ENCODE data around the gene ADGRG1. TPM values are rescaled to one million over a fixed set of nuclear protein-coding genes. Genes with fewer than 3 reads are reported as not detected.
A peak's percentile ranks its signal among the peaks of the same experiment; 100 is the strongest.

Gene ADGRG1
- polyA plus RNA-seq, 1 donor = 102 TPM

- Histone ChIP-seq H3K9me3 (ENCODE audit: control insufficient read depth, low read depth, low read length) (no peaks in the 10 kb centered on the region), H3K27me3 (ENCODE audit: control insufficient read depth, insufficient read depth, low read length) (no peaks in the 10 kb centered on the region), H3K4me3 (ENCODE audit: low read length) (peak overlapping the region; percentile 61), H3K36me3 (ENCODE audit: control insufficient read depth, insufficient read depth, low read length) (peaks cover 4% of the 10 kb centered on the region), H3K4me1 (ENCODE audit: control insufficient read depth, insufficient read depth, low read length) (peaks cover 46% of the 10 kb centered on the region), H3K27ac (ENCODE audit: low read length) (peak overlapping the region; percentile 95)
- peak; percentile 36 to 71 for DNase-seq
- no CpG with 5 or more reads among the region's 27 CpGs for WGBS (ENCODE audit: insufficient coverage, low lambda C conversion rate)
Measured at GRCh38 chr16:57620335-57621231, 7.8 kb upstream of the ADGRG1 start.

- Histone ChIP-seq H3K4me1 (ENCODE audit: control insufficient read depth, insufficient read depth, low read length) (peaks cover 46% of the 10 kb centered on the region), H3K27ac (ENCODE audit: low read length) (peak overlapping the region; percentile 95), H3K36me3 (ENCODE audit: control insufficient read depth, insufficient read depth, low read length) (peaks cover 4% of the 10 kb centered on the region), H3K27me3 (ENCODE audit: control insufficient read depth, insufficient read depth, low read length) (no peaks in the 10 kb centered on the region), H3K4me3 (ENCODE audit: low read length) (peak overlapping the region; percentile 61), H3K9me3 (ENCODE audit: control insufficient read depth, low read depth, low read length) (no peaks in the 10 kb centered on the region)
- peak in 1 of 2 donors; percentile 68 for DNase-seq
- no CpG with 5 or more reads among the region's 10 CpGs for WGBS (ENCODE audit: insufficient coverage, low lambda C conversion rate)
Measured at GRCh38 chr16:57621521-57622271, 6.7 kb upstream of the ADGRG1 start.

- no peaks in the 10 kb centered on the region for H3K9me3 ChIP-seq (ENCODE audit: control insufficient read depth, low read depth, low read length)
- no CpG with 5 or more reads among the region's 16 CpGs for WGBS (ENCODE audit: insufficient coverage, low lambda C conversion rate)
- no peaks in the 10 kb centered on the region for H3K27me3 ChIP-seq (ENCODE audit: control insufficient read depth, insufficient read depth, low read length)
- peaks cover 4% of the 10 kb centered on the region for H3K36me3 ChIP-seq (ENCODE audit: control insufficient read depth, insufficient read depth, low read length)
- no peak for DNase-seq
- peaks cover 47% of the 10 kb centered on the region for H3K4me1 ChIP-seq (ENCODE audit: control insufficient read depth, insufficient read depth, low read length)
- peak overlapping the region; percentile 61 for H3K27ac ChIP-seq (ENCODE audit: low read length)
- H3K4me3 ChIP-seq (ENCODE audit: low read length) = no peak overlapping the region
Measured at GRCh38 chr16:57622361-57623250, 5.8 kb upstream of the ADGRG1 start.

DNA sequence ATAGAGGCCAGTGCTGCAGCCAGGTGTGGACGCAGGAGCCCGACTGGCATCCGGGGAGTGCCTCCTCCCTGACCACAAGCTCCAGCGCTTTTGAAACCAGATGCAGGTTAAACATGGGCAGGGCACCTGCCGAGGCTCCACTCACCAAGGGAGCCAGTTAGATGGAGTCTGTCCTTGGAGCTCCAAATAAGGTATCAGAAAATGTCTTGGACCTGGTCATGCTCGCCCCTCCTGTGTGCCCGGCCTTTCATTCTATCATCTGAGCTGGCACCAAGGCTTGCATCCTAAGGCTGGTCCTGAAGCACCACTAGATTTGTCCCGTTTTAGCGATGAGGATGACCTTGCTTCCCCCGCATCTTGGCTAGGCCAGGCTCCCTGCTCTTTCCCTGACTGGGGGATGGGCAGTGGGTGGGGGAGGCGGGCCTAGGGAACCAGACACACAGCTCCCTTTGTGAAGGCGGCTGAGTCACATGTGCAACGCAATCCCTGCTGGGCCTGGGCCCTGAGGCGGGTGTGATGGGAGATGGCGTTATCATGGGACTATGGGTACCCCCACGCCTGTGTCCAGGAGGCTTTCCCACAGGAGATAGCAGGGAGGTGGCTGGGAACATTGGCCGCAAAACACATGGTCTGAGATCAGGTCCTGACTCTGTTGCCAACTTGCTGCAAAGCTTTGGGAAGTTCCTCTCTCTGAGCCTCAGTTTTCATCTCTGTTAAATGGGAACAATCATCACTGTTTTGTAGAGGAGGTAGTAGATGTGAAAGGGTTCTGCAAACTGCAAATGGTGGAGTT is 5.0 kb upstream of the ADGRG1 start:
- no peaks in the 10 kb centered on the region for H3K9me3 ChIP-seq (ENCODE audit: control insufficient read depth, low read depth, low read length)
- peaks cover 54% of the 10 kb centered on the region for H3K4me1 ChIP-seq (ENCODE audit: control insufficient read depth, insufficient read depth, low read length)
- no CpG with 5 or more reads among the region's 17 CpGs for WGBS (ENCODE audit: insufficient coverage, low lambda C conversion rate)
- peaks cover 4% of the 10 kb centered on the region for H3K36me3 ChIP-seq (ENCODE audit: control insufficient read depth, insufficient read depth, low read length)
- H3K27ac ChIP-seq (ENCODE audit: low read length) = peak overlapping the region; percentile 35
- no peak overlapping the region for H3K4me3 ChIP-seq (ENCODE audit: low read length)
- no peaks in the 10 kb centered on the region for H3K27me3 ChIP-seq (ENCODE audit: control insufficient read depth, insufficient read depth, low read length)
- peak in 1 of 2 donors; percentile 56 for DNase-seq

- Histone ChIP-seq H3K36me3 (ENCODE audit: control insufficient read depth, insufficient read depth, low read length) (peaks cover 4% of the 10 kb centered on the region), H3K27me3 (ENCODE audit: control insufficient read depth, insufficient read depth, low read length) (no peaks in the 10 kb centered on the region), H3K4me1 (ENCODE audit: control insufficient read depth, insufficient read depth, low read length) (peaks cover 52% of the 10 kb centered on the region), H3K4me3 (ENCODE audit: low read length) (no peak overlapping the region), H3K27ac (ENCODE audit: low read length) (no peak overlapping the region), H3K9me3 (ENCODE audit: control insufficient read depth, low read depth, low read length) (no peaks in the 10 kb centered on the region)
- DNase-seq = no peak
- no CpG with 5 or more reads among the region's 8 CpGs for WGBS (ENCODE audit: insufficient coverage, low lambda C conversion rate)
Measured at GRCh38 chr16:57624044-57624688, 4.3 kb upstream of the ADGRG1 start.

GRCh38 chr16:57624806-57625500 is 3.5 kb upstream of the ADGRG1 start:
- H3K36me3 ChIP-seq (ENCODE audit: control insufficient read depth, insufficient read depth, low read length) = peaks cover 4% of the 10 kb centered on the region
- no peaks in the 10 kb centered on the region for H3K9me3 ChIP-seq (ENCODE audit: control insufficient read depth, low read depth, low read length)
- H3K27ac ChIP-seq (ENCODE audit: low read length) = no peak overlapping the region
- H3K27me3 ChIP-seq (ENCODE audit: control insufficient read depth, insufficient read depth, low read length) = no peaks in the 10 kb centered on the region
- peaks cover 52% of the 10 kb centered on the region for H3K4me1 ChIP-seq (ENCODE audit: control insufficient read depth, insufficient read depth, low read length)
- WGBS (ENCODE audit: insufficient coverage, low lambda C conversion rate) = 48% methylated on average over 4 of the region's 17 CpGs
- H3K4me3 ChIP-seq (ENCODE audit: low read length) = no peak overlapping the region
- no peak for DNase-seq

GRCh38 chr16:57626420-57627170 is 1.8 kb upstream of the ADGRG1 start:
- no peak overlapping the region for H3K27ac ChIP-seq (ENCODE audit: low read length)
- H3K9me3 ChIP-seq (ENCODE audit: control insufficient read depth, low read depth, low read length) = no peaks in the 10 kb centered on the region
- peaks cover 53% of the 10 kb centered on the region for H3K4me1 ChIP-seq (ENCODE audit: control insufficient read depth, insufficient read depth, low read length)
- H3K36me3 ChIP-seq (ENCODE audit: control insufficient read depth, insufficient read depth, low read length) = peaks cover 4% of the 10 kb centered on the region
- no peak for DNase-seq
- no CpG with 5 or more reads among the region's 10 CpGs for WGBS (ENCODE audit: insufficient coverage, low lambda C conversion rate)
- H3K27me3 ChIP-seq (ENCODE audit: control insufficient read depth, insufficient read depth, low read length) = no peaks in the 10 kb centered on the region
- H3K4me3 ChIP-seq (ENCODE audit: low read length) = no peak overlapping the region

DNA sequence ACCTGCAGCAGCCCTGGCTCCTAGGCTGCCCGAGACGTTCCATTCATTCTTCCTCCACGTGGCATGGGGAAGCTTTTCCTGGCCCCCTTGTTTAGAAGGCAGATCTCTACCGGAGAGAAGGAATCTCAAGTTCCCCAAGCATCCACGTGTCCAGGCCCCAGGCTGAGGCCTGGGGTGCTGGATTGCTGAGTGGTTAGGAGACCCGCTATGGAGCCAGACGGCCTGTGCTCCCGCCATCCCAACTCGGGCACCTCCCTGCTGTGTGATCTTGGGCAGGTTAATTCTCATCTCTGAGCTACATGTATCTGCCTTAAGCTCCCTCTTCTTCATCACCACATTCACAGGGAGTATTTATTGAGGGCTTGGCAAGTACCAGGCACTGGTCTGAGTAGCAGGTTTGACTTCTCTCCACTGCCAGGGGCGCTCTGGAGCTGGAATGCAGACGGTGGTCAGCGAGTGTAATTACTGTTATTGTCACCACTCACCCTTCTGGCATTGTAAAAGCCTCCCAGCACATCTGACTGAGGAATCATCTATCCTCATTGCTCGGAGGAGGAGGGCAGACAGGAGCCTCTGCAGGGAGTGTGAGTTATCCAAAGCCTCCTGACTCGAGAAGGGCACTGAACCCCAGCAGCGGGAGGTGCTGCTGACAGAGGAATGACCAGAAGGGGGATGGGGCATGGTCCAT is 1.1 kb upstream of the ADGRG1 start:
- Histone ChIP-seq H3K27me3 (ENCODE audit: control insufficient read depth, insufficient read depth, low read length) (no peaks in the 10 kb centered on the region), H3K4me1 (ENCODE audit: control insufficient read depth, insufficient read depth, low read length) (peaks cover 46% of the 10 kb centered on the region), H3K4me3 (ENCODE audit: low read length) (no peak overlapping the region), H3K27ac (ENCODE audit: low read length) (no peak overlapping the region), H3K36me3 (ENCODE audit: control insufficient read depth, insufficient read depth, low read length) (peaks cover 4% of the 10 kb centered on the region), H3K9me3 (ENCODE audit: control insufficient read depth, low read depth, low read length) (no peaks in the 10 kb centered on the region)
- no CpG with 5 or more reads among the region's 15 CpGs for WGBS (ENCODE audit: insufficient coverage, low lambda C conversion rate)
- DNase-seq = no peak

Measured in large intestine (tissue), 3 donors.